GM12878 (cell line): ENCODE results near the gene SPPL2B. TPM values are rescaled to one million over a fixed set of nuclear protein-coding genes. Genes with fewer than 3 reads are reported as not detected.
A peak's percentile ranks its signal among the peaks of the same experiment; 100 is the strongest.

ENCODE experiments used
- ATAC-seq: fragments of 200-7000 bp; cut with Tn5 transposase; 3 replicates; pipeline ENCODE4 v1.9.1; 2020; ENCODE audit warnings: mild to moderate bottlenecking, moderate library complexity
- BruUV-seq: library from RNA; stranded (reverse); fragments of 400-500 nt; replicated peaks from 2 replicates; lab custom pipeline; 2021; lab: Mats Ljungman, UMichigan
- CTCF ChIA-PET: fragments of 300-600 bp; sonication (Branson Sonifier 250); formaldehyde crosslinking; extraction: SDS; loops from one replicate; lab custom pipeline; 2021; ENCODE audit warnings: inconsistent platforms; lab: Yijun Ruan, JAX
- POLR2A ChIA-PET: fragments of 350-600 bp; formaldehyde crosslinking; extraction: SDS; loops from one replicate; lab custom pipeline; 2021; ENCODE audit warnings: inconsistent platforms; lab: Charles Lee
- RAD21 ChIA-PET: fragments of 300-600 bp; sonication (Branson Sonifier 250); formaldehyde crosslinking; loops from one replicate; lab custom pipeline; 2023; ENCODE audit warnings: antibody characterized with exemption; ENCODE audit not compliant: unreplicated experiment; lab: Charles Lee
- SMC1A ChIA-PET: fragments of 300-600 bp; sonication (Branson Sonifier 250); formaldehyde crosslinking; loops from one replicate; lab custom pipeline; 2023; ENCODE audit not compliant: unreplicated experiment, uncharacterized antibody; lab: Charles Lee
- DNase-seq: peaks from one replicate; pipeline ENCODE4 v3.0.0-alpha.2; 2011; ENCODE audit warnings: low read depth, low spot score
- FAIRE-seq: peaks from 3 replicates; lab custom pipeline; 2011; peaks lifted over from hg19 to GRCh38; lab: Jason Lieb, UNC
- H2AFZ ChIP-seq: 2 replicates; pipeline ENCODE4 v1.6.0; 2011; ENCODE audit warnings: low read depth, low read length, control low read depth; ENCODE audit not compliant: control insufficient read depth
- H3K27ac ChIP-seq: 2 replicates; pipeline ENCODE4 v1.5.1; 2011; ENCODE audit warnings: control low read depth; ENCODE audit not compliant: control insufficient read depth, insufficient read depth
- H3K27me3 ChIP-seq, 2 experiments: replicated peaks in 1 of 2; 2 replicates each; pipeline versions ENCODE4 v1.6.0 to v1.6.1; 2011; ENCODE audit warnings: low read length in 1 of 2; ENCODE audit not compliant: control insufficient read depth in 2 of 2, insufficient read depth in 2 of 2
- H3K36me3 ChIP-seq, 2 experiments: 2 replicates each; pipeline ENCODE4 v1.5.1; 2011; ENCODE audit warnings: low read length in 1 of 2; ENCODE audit not compliant: control insufficient read depth in 2 of 2, insufficient read depth in 2 of 2
- H3K4me1 ChIP-seq: 2 replicates; pipeline ENCODE4 v1.6.1; 2011; ENCODE audit warnings: mild to moderate bottlenecking, low read length, moderate library complexity, mixed read lengths; ENCODE audit not compliant: control insufficient read depth, insufficient read depth
- H3K4me2 ChIP-seq: 2 replicates; pipeline ENCODE4 v1.6.0; 2011; ENCODE audit warnings: control low read depth; ENCODE audit not compliant: control insufficient read depth, insufficient read depth
- H3K4me3 ChIP-seq: fragments of 200-600 bp; sonication (generic); 2 replicates; pipeline ENCODE4 v1.5.1; 2016
- H3K79me2 ChIP-seq: 2 replicates; pipeline ENCODE4 v1.6.0; 2011; ENCODE audit warnings: low read length; ENCODE audit not compliant: control insufficient read depth, insufficient read depth
- H3K9ac ChIP-seq: 2 replicates; pipeline ENCODE4 v1.8.0; 2011; ENCODE audit warnings: low read length, control low read depth, mixed read lengths; ENCODE audit not compliant: control insufficient read depth, insufficient read depth
- H3K9me3 ChIP-seq: replicated peaks from 3 replicates; pipeline ENCODE4 v1.5.1; 2011; ENCODE audit warnings: mild to moderate bottlenecking, low read length; ENCODE audit not compliant: control insufficient read depth, insufficient read depth
- H4K20me1 ChIP-seq: 2 replicates; pipeline ENCODE4 v1.6.0; 2011; ENCODE audit not compliant: control insufficient read depth, insufficient read depth
- MEF2B ChIP-seq: fragments of 450-650 bp; IDR thresholded peaks from 2 replicates; pipeline ENCODE4 v1.6.1; 2018; ENCODE audit warnings: mild to moderate bottlenecking, moderate library complexity; ENCODE audit not compliant: partially characterized antibody, poor library complexity, severe bottlenecking
- MXI1 ChIP-seq: fragments of 150-350 bp; IDR thresholded peaks from 2 replicates; pipeline ENCODE4 v1.6.1; 2011; ENCODE audit warnings: low read depth, mild to moderate bottlenecking, inconsistent platforms, low read length, improper control_type of control experiment
- NFXL1 ChIP-seq: fragments of 450-650 bp; IDR thresholded peaks from 2 replicates; pipeline ENCODE4 v1.6.1; 2017; ENCODE audit warnings: antibody characterized with exemption, mild to moderate bottlenecking, borderline replicate concordance
- NFYA ChIP-seq: IDR thresholded peaks from 2 replicates; pipeline ENCODE4 v1.6.1; 2011; ENCODE audit warnings: low read depth, mild to moderate bottlenecking, low read length, improper control_type of control experiment, borderline replicate concordance
- POLR2A ChIP-seq: IDR thresholded peaks from 2 replicates; pipeline ENCODE4 v1.6.1; 2011; ENCODE audit warnings: low read depth, mild to moderate bottlenecking, low read length
- RUNX3 ChIP-seq: IDR thresholded peaks from 2 replicates; pipeline ENCODE4 v1.6.1; 2012; ENCODE audit warnings: low read length, inconsistent platforms
- WGBS: methylation state at CpG from one replicate; pipeline ENCODE4 v1.1.6; 2016; ENCODE audit warnings: low lambda C conversion rate; ENCODE audit not compliant: insufficient replicate concordance, insufficient coverage; ENCODE audit errors: missing lambda C conversion rate; 5-methylcytosine and 5-hydroxymethylcytosine counted together
- in situ Hi-C: fragments of 300-500 bp; cut with MboI; formaldehyde crosslinking; loops from 9 replicates; pipeline ENCODE4 v1.14.3; 2018; ENCODE audit warnings: mixed read lengths
- intact Hi-C: fragments of 100-400 bp; cut with micrococcal nuclease; formaldehyde crosslinking; loops from one replicate; pipeline ENCODE4 v1.14.2; 2022; ENCODE audit not compliant: unreplicated experiment
- polyA plus RNA-seq, 11 experiments: library from polyadenylated mRNA; depleted of rRNA in 4 of 11; unstranded in 6 of 11; stranded (reverse) in 5 of 11; fragments of >200 nt; fragmentation: Nextera tagmentation in 4 of 11; fragmentation: Illumina TruSeq in 1 of 11; extraction: Ambion mirVana in 4 of 11; extraction: Trizol in 1 of 11; gene quantifications; 1 replicate in 1 of 11; 2 replicates in 10 of 11; pipeline versions ENCODE4 v1.2.1 to v1.2.3, GENCODE V29; 2011 to 2016; ENCODE audit warnings: inconsistent platforms in 2 of 11, missing spikeins in 2 of 11, low read depth in 1 of 11
- total RNA-seq, 4 experiments: library from RNA; depleted of rRNA in 3 of 4; stranded (reverse); fragments of >200 nt in 3 of 4; fragmentation: Illumina TruSeq in 1 of 4; extraction: Trizol in 1 of 4; gene quantifications; 2 replicates each; pipeline versions ENCODE4 v1.2.1 to v1.2.3, GENCODE V29; 2013 to 2021

The SPPL2B gene
- total and polyA plus RNA-seq, 10 of the 15 experiments (the other 5 are each of a cell fraction or from before 2014, with no cell fraction given) = 0.29 to 56.5 (median 18.3) TPM

GRCh38 chr19:2287585-2288337 is 40.7 kb upstream of the SPPL2B start:
- Histone ChIP-seq H3K27ac (no peak overlapping the region), H3K4me2 (no peak overlapping the region), H3K36me3 (no peaks in the 10 kb centered on the region), H3K4me3 (no peak overlapping the region), H4K20me1 (no peaks in the 10 kb centered on the region), H3K4me1 (peaks cover 30% of the 10 kb centered on the region), H3K27me3 (peaks cover 0 to 2% of the 10 kb centered on the region in 2 experiments; a peak in 1 of 4 replicates), H2AFZ (no peak overlapping the region), H3K79me2 (no peaks in the 10 kb centered on the region; the same call in 1 of the 2 replicates), H3K9me3 (no peaks in the 10 kb centered on the region), H3K9ac (no peak overlapping the region)
- FAIRE-seq = no peak
- ChIA-PET POLR2A (no interaction called here), CTCF (interaction anchor here (1.3 to 2.5 kb wide), 3 partner anchors 12 to 105 kb away, joined by 4 to 13 read pairs (median 9); no protein-coding TSS in a partner anchor), SMC1A (interaction anchor here (0.7 to 2.9 kb wide), 7 partner anchors 10 to 186 kb away, joined by 3 to 11 read pairs (median 3); no protein-coding TSS in a partner anchor), RAD21 (interaction anchor here (0.8 to 1.6 kb wide), 3 partner anchors 29 to 116 kb away, joined by 3 to 4 read pairs (median 3); no protein-coding TSS in a partner anchor)
- in situ Hi-C loops (no loop called here), intact Hi-C loops (no loop called here)
- TF ChIP-seq MXI1 (no peak), RUNX3 (no peak)
- no peak for ATAC-seq
- no TSS peak for BruUV-seq
- no peak for DNase-seq
- 72% methylated on average over 13 of the region's 13 CpGs for whole genome bisulfite sequencing

- POLR2A ChIA-PET = interaction anchor here (0.6 to 1.5 kb wide), 4 partner anchors 40 to 132 kb away, joined by 3 to 7 read pairs (median 5); partner anchors contain the start of genes LSM7 and SPPL2B
- intact Hi-C loops (no loop called here), in situ Hi-C loops (no loop called here)
- H3K9ac ChIP-seq = no peak overlapping the region
- H3K4me1 ChIP-seq = peaks cover 30% of the 10 kb centered on the region
- no peaks in the 10 kb centered on the region; the same call in 1 of the 2 replicates for H3K79me2 ChIP-seq
- CTCF ChIA-PET = interaction anchor here (1.0 to 2.5 kb wide), 8 partner anchors 13 to 349 kb away, joined by 3 to 13 read pairs (median 4); no protein-coding TSS in a partner anchor
- no peak overlapping the region for H3K4me3 ChIP-seq
- no peak for FAIRE-seq
- H3K4me2 ChIP-seq = no peak overlapping the region
- RAD21 ChIA-PET = interaction anchor here (0.7 to 1.7 kb wide), 9 partner anchors 9 to 119 kb away, joined by 3 to 10 read pairs (median 4); partner anchors contain the start of genes LSM7 and SPPL2B
- H4K20me1 ChIP-seq = no peaks in the 10 kb centered on the region
- H2AFZ ChIP-seq = no peak overlapping the region
- no peak overlapping the region for H3K27ac ChIP-seq
- no peak for DNase-seq
- no peaks in the 10 kb centered on the region for H3K36me3 ChIP-seq
- no TSS peak for BruUV-seq
- no peak for TF ChIP-seq MEF2B
- TF ChIP-seq POLR2A = 0 out of 2 replicates have a peak, but pooled peaks have one; percentile 36
- TF ChIP-seq NFYA = no peak
- no peak for TF ChIP-seq NFXL1
- TF ChIP-seq, all 136 proteins: peak for 1
- ATAC-seq = no peak
- Histone ChIP-seq H3K27me3 (no peaks in the 10 kb centered on the region), H3K9me3 (no peaks in the 10 kb centered on the region)
- SMC1A ChIA-PET = interaction anchor here (0.8 to 2.9 kb wide), 7 partner anchors 14 to 117 kb away, joined by 3 to 11 read pairs (median 6); no protein-coding TSS in a partner anchor
- 80% methylated on average over 16 of the region's 17 CpGs for WGBS
These were observed 40.1 kb upstream of the SPPL2B start for GRCh38 chr19:2288338-2288817.
